ENCODE data around the gene MEGF6. TPM values are rescaled to one million over a fixed set of nuclear protein-coding genes. Genes with fewer than 3 reads are reported as not detected.

MEGF6 gene
- total RNA-seq, 6 experiments from 2014 or later, result 2.2 to 9.6 (median 4.4) TPM

- Histone ChIP-seq H3K36me3 (peaks cover 0 to 13% (median 0%) of the 10 kb centered on the region in 4 donors), H3K9me3 (no peaks in the 10 kb centered on the region), H3K27ac (no peak overlapping the region), H3K4me1 (peaks cover 0 to 26% (median 0%) of the 10 kb centered on the region in 4 donors), H3K27me3 (peaks cover 10 to 33% of the 10 kb centered on the region in 2 donors), H3K4me3 (peak overlapping the region in 2 of 3 donors; percentile 82 to 90)
- TF ChIP-seq POLR2A (IDR thresholded peaks at IDR 0.05) (no peak), CTCF (IDR thresholded peaks at IDR 0.05) (no peak)
- DNase-seq, result peak in 2 of 3 donors; percentile 46 to 47
- intact Hi-C loops (cut with DNase I), result no loop called here
- ATAC-seq, result no peak
- 10% methylated on average over 37 of the region's 50 CpGs for WGBS (ENCODE audit: insufficient coverage, low coverage, low lambda C conversion rate, missing lambda C conversion rate)
These were observed 39.1 kb upstream of the MEGF6 start for GRCh38 chr1:3650248-3651025.

GRCh38 chr1:3649342-3650247 is 38.3 kb upstream of the MEGF6 start, which contains the start of gene WRAP73:
Gene WRAP73, minus strand, starts transcription at chr1:3650103. Its CDS starts 104 bp downstream, at chr1:3649999.
- no peak within 1 kb of the TSS for H3K27ac ChIP-seq

GRCh38 chr1:3646596-3646995 is 35.3 kb upstream of the MEGF6 start:
- 91% methylated on average over 12 of the region's 20 CpGs for WGBS (ENCODE audit: insufficient coverage, low coverage, low lambda C conversion rate, missing lambda C conversion rate)
- peak in 2 of 3 donors; percentile 21 to 32 for DNase-seq

More at GRCh38 chr1:3649342-3650247, 38.3 kb upstream of the MEGF6 start, which contains the start of gene WRAP73:
- Histone ChIP-seq H3K36me3 (peaks cover 0 to 13% (median 0%) of the 10 kb centered on the region in 4 donors), H3K4me3 (peak within 1 kb of the TSS; percentile 82 to 91 (median 90)), H3K4me1 (peaks cover 0 to 26% (median 0%) of the 10 kb centered on the region in 4 donors), H3K27me3 (peaks cover 10 to 33% of the 10 kb centered on the region in 2 donors), H3K9me3 (no peaks in the 10 kb centered on the region)
- peak; percentile 87 to 90 (median 88) for DNase-seq
- peak; percentile 91 to 99 (median 96) for ATAC-seq
- TF ChIP-seq POLR2A (IDR thresholded peaks at IDR 0.05), result peak; percentile 68
- peak in 1 of 4 donors; percentile 8 for TF ChIP-seq CTCF (IDR thresholded peaks at IDR 0.05)
- intact Hi-C loops (cut with DNase I), result no loop called here
- WGBS (ENCODE audit: insufficient coverage, low coverage, low lambda C conversion rate, missing lambda C conversion rate), result 4% methylated on average over 23 of the region's 60 CpGs

More at GRCh38 chr1:3646596-3646995, 35.3 kb upstream of the MEGF6 start:
- intact Hi-C loops (cut with DNase I), result no loop called here
- peaks cover 0 to 13% (median 0%) of the 10 kb centered on the region in 4 donors for H3K36me3 ChIP-seq
- TF ChIP-seq POLR2A (IDR thresholded peaks at IDR 0.05) (no peak), CTCF (IDR thresholded peaks at IDR 0.05) (no peak)
- peaks cover 0 to 15% (median 0%) of the 10 kb centered on the region in 4 donors for H3K4me1 ChIP-seq
- H3K9me3 ChIP-seq, result no peaks in the 10 kb centered on the region
- no peak overlapping the region for H3K4me3 ChIP-seq
- ATAC-seq, result no peak
- H3K27ac ChIP-seq, result no peak overlapping the region
- H3K27me3 ChIP-seq, result peaks cover 10 to 13% of the 10 kb centered on the region in 2 donors

Measured in right lobe of liver (tissue), 6 donors.